Kidney (tissue), 14 donors: ENCODE results near the gene PRPF8. TPM values are rescaled to one million over a fixed set of nuclear protein-coding genes. Genes with fewer than 3 reads are reported as not detected.
A peak's percentile ranks its signal among the peaks of the same experiment; 100 is the strongest.

Source experiments
- DNase-seq, 5 donors: peaks; one replicate each; pipeline ENCODE4 v3.0.0-alpha.2; 2013 to 2020
- FAIRE-seq: peaks from 2 replicates; lab custom pipeline; 2012; peaks lifted over from hg19 to GRCh38; lab: Jason Lieb, UNC
- H3K27ac ChIP-seq, 2 donors: one replicate each; pipeline ENCODE4 v1.7.0; 2013; ENCODE audit warnings: low read depth in 2 of 2, low read length in 2 of 2, inconsistent platforms in 1 of 2
- H3K27me3 ChIP-seq: one replicate; pipeline ENCODE4 v1.7.1; 2013; ENCODE audit warnings: low read length, inconsistent platforms; ENCODE audit not compliant: control insufficient read depth, insufficient read depth
- H3K36me3 ChIP-seq, 3 donors: one replicate each; pipeline versions ENCODE4 v1.7.0 to v1.7.1; 2013; ENCODE audit warnings: low read length in 3 of 3, control low read depth in 1 of 3, inconsistent platforms in 1 of 3; ENCODE audit not compliant: insufficient read depth in 3 of 3, control insufficient read depth in 2 of 3
- H3K4me1 ChIP-seq, 3 donors: one replicate each; pipeline versions ENCODE4 v1.7.0 to v1.7.1; 2013; ENCODE audit warnings: low read length in 3 of 3, inconsistent platforms in 1 of 3, low read depth in 1 of 3; ENCODE audit not compliant: control insufficient read depth in 2 of 3, insufficient read depth in 2 of 3
- H3K4me3 ChIP-seq, 3 donors: one replicate each; pipeline versions ENCODE4 v1.7.0 to v1.8.1; 2013; ENCODE audit warnings: low read length in 3 of 3, control low read depth in 1 of 3, inconsistent platforms in 1 of 3
- H3K9ac ChIP-seq, 3 donors: one replicate each; pipeline versions ENCODE4 v1.7.0 to v1.7.1; 2013; ENCODE audit warnings: low read length in 3 of 3, control low read depth in 1 of 3, inconsistent platforms in 1 of 3
- H3K9me3 ChIP-seq, 3 donors: one replicate each; pipeline versions ENCODE4 v1.7.0 to v1.7.1; 2013; ENCODE audit warnings: low read length in 3 of 3, control low read depth in 1 of 3, inconsistent platforms in 1 of 3; ENCODE audit not compliant: control insufficient read depth in 2 of 3, insufficient read depth in 1 of 3
- CTCF ChIP-seq: IDR thresholded peaks from 3 replicates; pipeline ENCODE4 v1.5.1; 2012; ENCODE audit warnings: mild to moderate bottlenecking, moderate library complexity, borderline replicate concordance; ENCODE audit not compliant: insufficient read depth; ENCODE audit errors: extremely low read depth
- intact Hi-C: fragments of 100-400 bp; cut with DNase I; formaldehyde crosslinking; loops from one replicate; pipeline ENCODE4 v1.11.1; 2022
- polyA plus RNA-seq: library from polyadenylated mRNA; stranded (reverse); fragments of 350-450 nt; fragmentation: Illumina TruSeq; extraction: RNeasy Lipid Tissue Mini Kit (QIAGEN cat#74804); gene quantifications from one replicate; pipeline ENCODE4 v1.2.3, GENCODE V29; 2014; ENCODE audit warnings: low read depth, low replicate concordance; ENCODE audit not compliant: insufficient read depth
- total RNA-seq: library from RNA; stranded (reverse); fragmentation: NEBNext Ultra II Directional; extraction: Animal tissue kit (Norgen Biotek cat#: 25700); gene quantifications from one replicate; pipeline ENCODE4 v1.2.1, GENCODE V29; 2021
- donor health status: control.
- donor health status: control.
- donor health status: control.
- donor health status: control.
- donor health status: control.
- donor health status: DM: yes; HTN: yes; CAD: no.
- donor health status: Normal renal cell carcinoma (clear cell type).

The PRPF8 gene
- total and polyA plus RNA-seq, 2 donors from 2014 or later: 181 to 236 TPM

GRCh38 chr17:1638624-1639300 lies 45.9 kb downstream of the PRPF8 start:
- DNase-seq (no peak), FAIRE-seq (no peak)
- no peak for TF ChIP-seq CTCF
- intact Hi-C loops: loop anchor here (10.0 kb wide), 1 partner anchor 64 kb away; no protein-coding TSS in a partner anchor
- H3K4me1 ChIP-seq: peaks cover 0 to 3% (median 0%) of the 10 kb centered on the region in 3 donors
- H3K27ac ChIP-seq: no peak overlapping the region
- H3K36me3 ChIP-seq: peaks cover 0 to 12% (median 4%) of the 10 kb centered on the region in 3 donors
- H3K9me3 ChIP-seq: no peaks in the 10 kb centered on the region
- no peak overlapping the region for H3K4me3 ChIP-seq
- no peak overlapping the region for H3K9ac ChIP-seq
- no peaks in the 10 kb centered on the region for H3K27me3 ChIP-seq

- H3K9ac ChIP-seq: no peak overlapping the region
- H3K9me3 ChIP-seq: no peaks in the 10 kb centered on the region
- peaks cover 0 to 12% (median 4%) of the 10 kb centered on the region in 3 donors for H3K36me3 ChIP-seq
- FAIRE-seq (no peak), DNase-seq (peak in 4 of 5 donors; percentile 71 to 78 (median 74))
- TF ChIP-seq CTCF: no peak
- H3K27me3 ChIP-seq: no peaks in the 10 kb centered on the region
- H3K27ac ChIP-seq: no peak overlapping the region
- peaks cover 0 to 3% (median 0%) of the 10 kb centered on the region in 3 donors for H3K4me1 ChIP-seq
- intact Hi-C loops: loop anchor here (10.0 kb wide), 1 partner anchor 63 kb away; no protein-coding TSS in a partner anchor
- no peak overlapping the region for H3K4me3 ChIP-seq
Observed at GRCh38 chr17:1638171-1638590, 46.5 kb downstream of the PRPF8 start.

GRCh38 chr17:1636732-1637285 lies 47.9 kb downstream of the PRPF8 start:
- Histone ChIP-seq H3K4me1 (peaks cover 0 to 3% (median 0%) of the 10 kb centered on the region in 3 donors), H3K4me3 (no peak overlapping the region), H3K9ac (no peak overlapping the region), H3K27me3 (no peaks in the 10 kb centered on the region), H3K9me3 (no peaks in the 10 kb centered on the region), H3K36me3 (peaks cover 0 to 12% (median 4%) of the 10 kb centered on the region in 3 donors), H3K27ac (no peak overlapping the region)
- DNase-seq (no peak), FAIRE-seq (no peak)
- no peak for TF ChIP-seq CTCF
- intact Hi-C loops: loop anchor here (10.0 kb wide), 1 partner anchor 62 kb away; no protein-coding TSS in a partner anchor
